HepG2 (cell line): ENCODE results near the gene PDE9A. TPM values are rescaled to one million over a fixed set of nuclear protein-coding genes. Genes with fewer than 3 reads are reported as not detected.

Experiments used
- ARID4A ChIP-seq: sonication (generic); formaldehyde crosslinking; IDR thresholded peaks from 2 replicates; pipeline ENCODE4 v1.5.0; 2020; ENCODE audit warnings: mild to moderate bottlenecking, missing genetic modification reagents, borderline replicate concordance
- DPF2 ChIP-seq: sonication (generic); formaldehyde crosslinking; IDR thresholded peaks from 2 replicates; pipeline ENCODE4 v1.4.0; 2020; ENCODE audit warnings: mild to moderate bottlenecking, low read depth, missing genetic modification reagents, borderline replicate concordance
- SNAPC4 ChIP-seq: sonication (generic); formaldehyde crosslinking; IDR thresholded peaks from 2 replicates; pipeline ENCODE4 v1.4.0; 2020; ENCODE audit warnings: mild to moderate bottlenecking, missing genetic modification reagents
- U2AF2 ChIP-seq: fragments of 200-400 bp; formaldehyde crosslinking; IDR thresholded peaks from 2 replicates; pipeline ENCODE4 v1.6.1; 2017; ENCODE audit warnings: low read depth, mild to moderate bottlenecking, low read length
- ZNF367 ChIP-seq: sonication (generic); formaldehyde crosslinking; IDR thresholded peaks from 2 replicates; pipeline ENCODE4 v1.4.0; 2020; ENCODE audit warnings: missing genetic modification reagents, borderline replicate concordance
- polyA plus RNA-seq, 8 experiments: library from polyadenylated mRNA; depleted of rRNA in 3 of 8; stranded (reverse) in 7 of 8; unstranded in 1 of 8; fragments of >200 nt; fragmentation: Illumina TruSeq in 4 of 8; extraction: Trizol in 4 of 8; gene quantifications; 2 replicates each; pipeline versions ENCODE4 v1.2.1 to v1.2.3, GENCODE V29; 2011 to 2016; ENCODE audit warnings: low read depth in 4 of 8, missing spikeins in 1 of 8, mixed read lengths in 1 of 8; ENCODE audit not compliant: insufficient read depth in 1 of 8
- total RNA-seq, 5 experiments: library from RNA; depleted of rRNA; stranded (reverse); fragments of >200 nt; fragmentation: Illumina TruSeq; extraction: Trizol; gene quantifications; 2 replicates each; pipeline ENCODE4 v1.2.3, GENCODE V29; 2016; ENCODE audit warnings: low read depth in 1 of 5
- TF ChIP-seq, protein P1 (sequence below): sonication (generic); formaldehyde crosslinking; IDR thresholded peaks from 2 replicates; pipeline ENCODE4 v1.9.0; 2021; ENCODE audit warnings: missing genetic modification reagents, borderline replicate concordance
- TF ChIP-seq, protein P2 (sequence below): sonication (generic); formaldehyde crosslinking; IDR thresholded peaks from 2 replicates; pipeline ENCODE4 v1.4.0; 2020; ENCODE audit warnings: missing genetic modification reagents, borderline replicate concordance

Gene PDE9A
- total and polyA plus RNA-seq, 2 of the 13 experiments (the other 11 are each of a cell fraction or from before 2014, with no cell fraction given): 4.6 to 19.7 TPM

- TF ChIP-seq, protein P1, sequence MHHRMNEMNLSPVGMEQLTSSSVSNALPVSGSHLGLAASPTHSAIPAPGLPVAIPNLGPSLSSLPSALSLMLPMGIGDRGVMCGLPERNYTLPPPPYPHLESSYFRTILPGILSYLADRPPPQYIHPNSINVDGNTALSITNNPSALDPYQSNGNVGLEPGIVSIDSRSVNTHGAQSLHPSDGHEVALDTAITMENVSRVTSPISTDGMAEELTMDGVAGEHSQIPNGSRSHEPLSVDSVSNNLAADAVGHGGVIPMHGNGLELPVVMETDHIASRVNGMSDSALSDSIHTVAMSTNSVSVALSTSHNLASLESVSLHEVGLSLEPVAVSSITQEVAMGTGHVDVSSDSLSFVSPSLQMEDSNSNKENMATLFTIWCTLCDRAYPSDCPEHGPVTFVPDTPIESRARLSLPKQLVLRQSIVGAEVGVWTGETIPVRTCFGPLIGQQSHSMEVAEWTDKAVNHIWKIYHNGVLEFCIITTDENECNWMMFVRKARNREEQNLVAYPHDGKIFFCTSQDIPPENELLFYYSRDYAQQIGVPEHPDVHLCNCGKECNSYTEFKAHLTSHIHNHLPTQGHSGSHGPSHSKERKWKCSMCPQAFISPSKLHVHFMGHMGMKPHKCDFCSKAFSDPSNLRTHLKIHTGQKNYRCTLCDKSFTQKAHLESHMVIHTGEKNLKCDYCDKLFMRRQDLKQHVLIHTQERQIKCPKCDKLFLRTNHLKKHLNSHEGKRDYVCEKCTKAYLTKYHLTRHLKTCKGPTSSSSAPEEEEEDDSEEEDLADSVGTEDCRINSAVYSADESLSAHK (CRISPR knock-in tag): no peak
- TF ChIP-seq ARID4A (no peak), DPF2 (no peak), U2AF2 (no peak), ZNF367 (CRISPR knock-in tag) (no peak), SNAPC4 (no peak)
- TF ChIP-seq, protein P2, sequence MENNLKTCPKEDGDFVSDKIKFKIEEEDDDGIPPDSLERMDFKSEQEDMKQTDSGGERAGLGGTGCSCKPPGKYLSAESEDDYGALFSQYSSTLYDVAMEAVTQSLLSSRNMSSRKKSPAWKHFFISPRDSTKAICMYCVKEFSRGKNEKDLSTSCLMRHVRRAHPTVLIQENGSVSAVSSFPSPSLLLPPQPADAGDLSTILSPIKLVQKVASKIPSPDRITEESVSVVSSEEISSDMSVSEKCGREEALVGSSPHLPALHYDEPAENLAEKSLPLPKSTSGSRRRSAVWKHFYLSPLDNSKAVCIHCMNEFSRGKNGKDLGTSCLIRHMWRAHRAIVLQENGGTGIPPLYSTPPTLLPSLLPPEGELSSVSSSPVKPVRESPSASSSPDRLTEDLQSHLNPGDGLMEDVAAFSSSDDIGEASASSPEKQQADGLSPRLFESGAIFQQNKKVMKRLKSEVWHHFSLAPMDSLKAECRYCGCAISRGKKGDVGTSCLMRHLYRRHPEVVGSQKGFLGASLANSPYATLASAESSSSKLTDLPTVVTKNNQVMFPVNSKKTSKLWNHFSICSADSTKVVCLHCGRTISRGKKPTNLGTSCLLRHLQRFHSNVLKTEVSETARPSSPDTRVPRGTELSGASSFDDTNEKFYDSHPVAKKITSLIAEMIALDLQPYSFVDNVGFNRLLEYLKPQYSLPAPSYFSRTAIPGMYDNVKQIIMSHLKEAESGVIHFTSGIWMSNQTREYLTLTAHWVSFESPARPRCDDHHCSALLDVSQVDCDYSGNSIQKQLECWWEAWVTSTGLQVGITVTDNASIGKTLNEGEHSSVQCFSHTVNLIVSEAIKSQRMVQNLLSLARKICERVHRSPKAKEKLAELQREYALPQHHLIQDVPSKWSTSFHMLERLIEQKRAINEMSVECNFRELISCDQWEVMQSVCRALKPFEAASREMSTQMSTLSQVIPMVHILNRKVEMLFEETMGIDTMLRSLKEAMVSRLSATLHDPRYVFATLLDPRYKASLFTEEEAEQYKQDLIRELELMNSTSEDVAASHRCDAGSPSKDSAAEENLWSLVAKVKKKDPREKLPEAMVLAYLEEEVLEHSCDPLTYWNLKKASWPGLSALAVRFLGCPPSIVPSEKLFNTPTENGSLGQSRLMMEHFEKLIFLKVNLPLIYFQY (CRISPR knock-in tag): no peak
These were observed 71.0 kb downstream of the PDE9A start (continued) for GRCh38 chr21:42724226-42724920.
